Thymus (tissue), 14 donors: ENCODE data around the gene KRTAP21-3. TPM values are rescaled to one million over a fixed set of nuclear protein-coding genes. Genes with fewer than 3 reads are reported as not detected.
"Not testable (repeated sequence)": the region's sequence is repeated elsewhere in the genome, so short reads cannot be mapped to it uniquely, and the experiment has no call there.

Experiments used
- DNase-seq, 9 donors: peaks; one replicate each; pipeline ENCODE4 v3.0.0-alpha.2; 2013; ENCODE audit warnings: low spot score in 9 of 9, low read depth in 6 of 9, missing footprints in 1 of 9
- H3K27ac ChIP-seq, 2 donors: one replicate each; pipeline ENCODE4 v1.5.1; 2013; ENCODE audit warnings: control low read depth in 1 of 2, low read depth in 1 of 2, low read length in 1 of 2, mild to moderate bottlenecking in 1 of 2, moderate library complexity in 1 of 2
- H3K27me3 ChIP-seq, 2 donors: one replicate each; pipeline ENCODE4 v1.5.1; 2013; ENCODE audit warnings: low read length in 1 of 2; ENCODE audit not compliant: control insufficient read depth in 2 of 2, insufficient read depth in 1 of 2
- H3K36me3 ChIP-seq, 2 donors: one replicate each; pipeline ENCODE4 v1.5.1; 2013; ENCODE audit warnings: low read length in 1 of 2, mild to moderate bottlenecking in 1 of 2, moderate library complexity in 1 of 2; ENCODE audit not compliant: control insufficient read depth in 2 of 2, insufficient read depth in 2 of 2
- H3K4me1 ChIP-seq, 2 donors: one replicate each; pipeline ENCODE4 v1.5.1; 2013; ENCODE audit warnings: low read length in 2 of 2; ENCODE audit not compliant: control insufficient read depth in 2 of 2, insufficient read depth in 2 of 2
- H3K4me3 ChIP-seq, 2 donors: one replicate each; pipeline ENCODE4 v1.5.1; 2013; ENCODE audit warnings: low read length in 2 of 2, control low read depth in 1 of 2, mild to moderate bottlenecking in 1 of 2
- H3K9me3 ChIP-seq, 2 donors: one replicate each; pipeline ENCODE4 v1.5.1; 2013; ENCODE audit warnings: low read length in 1 of 2, mild to moderate bottlenecking in 1 of 2; ENCODE audit not compliant: control insufficient read depth in 2 of 2, insufficient read depth in 1 of 2
- WGBS: extraction: QIAGEN DNeasy Blood & Tissue Kit; methylation state at CpG from one replicate; pipeline ENCODE4 v1.1.7; 2013; 5-methylcytosine and 5-hydroxymethylcytosine counted together
- long read RNA-seq, 10 donors: transcript quantifications; one replicate each; lab custom pipeline, GENCODE V29; 2026
- polyA plus RNA-seq: library from polyadenylated mRNA; stranded (reverse); fragments of 200-250 nt; gene quantifications from one replicate; pipeline ENCODE4 v1.2.3, GENCODE V29; 2013
- total RNA-seq: library from RNA; stranded (reverse); fragments of 120-200 nt; gene quantifications from one replicate; pipeline ENCODE4 v1.2.4, GENCODE V29; 2013
- donor health status: healthy.

Gene KRTAP21-3
- not detected for total RNA-seq
- polyA plus RNA-seq, result not detected
- long read RNA-seq, donor 1, result 0 reads
- long read RNA-seq, donor 2, result 0 reads
- long read RNA-seq, donor 3, result 0 reads
- long read RNA-seq, donor 4, result 0 reads
- long read RNA-seq, donor 5, result 0 reads
- long read RNA-seq, donor 6, result 0 reads
- long read RNA-seq, donor 7, result 0 reads
- long read RNA-seq, donor 8, result 0 reads
- long read RNA-seq, donor 9, result 0 reads
- long read RNA-seq, donor 10, result 0 reads

- WGBS, result 93% methylated on average over 3 of the region's 3 CpGs
- no peaks in the 10 kb centered on the region for H3K9me3 ChIP-seq
- no peak within 1 kb of the TSS for H3K4me3 ChIP-seq
- DNase-seq, result no peak
- H3K27ac ChIP-seq, result no peak within 1 kb of the TSS
- no peaks in the 10 kb centered on the region for H3K4me1 ChIP-seq
- no peaks in the 10 kb centered on the region for H3K36me3 ChIP-seq
- no peaks in the 10 kb centered on the region for H3K27me3 ChIP-seq
Measured at GRCh38 chr21:30718239-30718909, at the start of gene KRTAP21-3. Gene KRTAP21-3, minus strand, starts transcription at chr21:30718777. Its CDS starts 18 bp downstream, at chr21:30718759.

- 92% methylated on average over 2 of the region's 2 CpGs for WGBS
Measured at GRCh38 chr21:30760776-30761175, 42.2 kb upstream of the KRTAP21-3 start.

DNA sequence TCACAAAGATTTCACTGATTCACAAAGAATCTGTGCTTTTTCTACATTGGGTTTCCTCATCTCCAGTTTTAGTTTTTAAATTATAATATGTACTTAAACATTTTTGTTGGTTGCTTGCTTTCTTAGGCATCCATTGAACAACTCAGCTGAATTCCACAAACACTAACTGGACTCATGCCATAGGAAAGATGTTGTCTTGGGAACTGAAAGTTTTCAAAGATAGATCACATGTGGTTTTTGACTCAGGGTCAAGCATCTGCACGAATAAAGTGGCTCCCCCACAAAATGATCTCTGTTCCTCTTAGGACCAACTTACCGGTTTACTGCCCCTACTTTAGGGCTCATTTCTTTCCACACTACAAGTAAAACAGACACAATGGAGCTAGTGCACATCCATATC, 39.7 kb upstream of the KRTAP21-3 start:
- Histone ChIP-seq H3K4me3 (no peak overlapping the region), H3K27ac (no peak overlapping the region), H3K36me3 (no peaks in the 10 kb centered on the region), H3K9me3 (no peaks in the 10 kb centered on the region), H3K27me3 (no peaks in the 10 kb centered on the region), H3K4me1 (no peaks in the 10 kb centered on the region)
- WGBS, result 85% methylated on average over 2 of the region's 2 CpGs
- no peak for DNase-seq

More at GRCh38 chr21:30760776-30761175, 42.2 kb upstream of the KRTAP21-3 start:
- no peak for DNase-seq
- Histone ChIP-seq H3K27me3 (no peaks in the 10 kb centered on the region), H3K27ac (no peak overlapping the region), H3K4me3 (no peak overlapping the region), H3K4me1 (no peaks in the 10 kb centered on the region), H3K9me3 (no peaks in the 10 kb centered on the region), H3K36me3 (no peaks in the 10 kb centered on the region)

- not testable (repeated sequence) for H3K4me1 ChIP-seq, H3K27ac ChIP-seq, H3K27me3 ChIP-seq, H3K4me3 ChIP-seq, DNase-seq, H3K9me3 ChIP-seq, H3K36me3 ChIP-seq
- 95% methylated on average over 2 of the region's 2 CpGs for WGBS
Measured at GRCh38 chr21:30755328-30755727, 36.8 kb upstream of the KRTAP21-3 start, which contains the start of gene KRTAP21-1. Gene KRTAP21-1, minus strand, starts transcription at chr21:30755428. Its CDS starts 50 bp downstream, at chr21:30755378.

DNA sequence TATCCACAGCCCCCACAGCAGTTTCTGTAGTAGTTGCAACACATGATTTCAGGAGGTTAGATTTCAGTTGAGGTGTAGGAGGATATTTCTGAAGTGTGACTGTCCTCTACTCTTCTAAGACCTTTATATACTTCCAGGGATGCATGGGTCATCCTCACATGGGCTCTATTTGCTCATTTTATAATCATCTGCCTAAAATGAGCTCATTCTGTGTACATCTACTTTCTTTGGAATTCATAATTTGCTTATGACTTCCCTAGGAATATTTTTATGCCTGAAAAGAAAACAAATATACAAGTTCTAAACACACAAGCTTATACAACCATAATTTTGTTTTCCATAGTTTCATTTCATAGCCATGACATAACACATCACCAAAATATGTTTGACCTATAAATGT, 28.6 kb upstream of the KRTAP21-3 start, which contains the start of gene KRTAP21-2:
TSS of gene KRTAP21-2 (minus strand) at position 101 of the 400 bp plus-strand sequence. CDS start at position 44, 57 bp downstream.
- Histone ChIP-seq H3K36me3 (no peaks in the 10 kb centered on the region), H3K9me3 (no peaks in the 10 kb centered on the region), H3K27me3 (no peaks in the 10 kb centered on the region), H3K4me3 (no peak within 1 kb of the TSS), H3K4me1 (no peaks in the 10 kb centered on the region), H3K27ac (no peak within 1 kb of the TSS)
- DNase-seq, result no peak

GRCh38 chr21:30740462-30740861, 21.9 kb upstream of the KRTAP21-3 start:
- no peak for DNase-seq
- Histone ChIP-seq H3K27ac (no peak overlapping the region), H3K36me3 (no peaks in the 10 kb centered on the region), H3K9me3 (peaks cover 0 to 6% of the 10 kb centered on the region in 2 donors), H3K4me3 (no peak overlapping the region), H3K27me3 (no peaks in the 10 kb centered on the region), H3K4me1 (no peaks in the 10 kb centered on the region)
- 97% methylated on average over 2 of the region's 2 CpGs for whole genome bisulfite sequencing

GRCh38 chr21:30733026-30733425, 14.4 kb upstream of the KRTAP21-3 start:
- Histone ChIP-seq H3K4me1 (no peaks in the 10 kb centered on the region), H3K27me3 (no peaks in the 10 kb centered on the region), H3K4me3 (no peak overlapping the region), H3K9me3 (no peaks in the 10 kb centered on the region), H3K36me3 (no peaks in the 10 kb centered on the region), H3K27ac (no peak overlapping the region)
- DNase-seq, result no peak
- WGBS, result 92% methylated on average over 1 of the region's 1 CpG

- Histone ChIP-seq H3K27ac (no peak overlapping the region), H3K9me3 (no peaks in the 10 kb centered on the region), H3K36me3 (no peaks in the 10 kb centered on the region), H3K27me3 (no peaks in the 10 kb centered on the region), H3K4me3 (no peak overlapping the region), H3K4me1 (no peaks in the 10 kb centered on the region)
- 85% methylated on average over 1 of the region's 1 CpG for WGBS
- DNase-seq, result no peak
Measured at GRCh38 chr21:30726726-30727125, 8.1 kb upstream of the KRTAP21-3 start.

DNA sequence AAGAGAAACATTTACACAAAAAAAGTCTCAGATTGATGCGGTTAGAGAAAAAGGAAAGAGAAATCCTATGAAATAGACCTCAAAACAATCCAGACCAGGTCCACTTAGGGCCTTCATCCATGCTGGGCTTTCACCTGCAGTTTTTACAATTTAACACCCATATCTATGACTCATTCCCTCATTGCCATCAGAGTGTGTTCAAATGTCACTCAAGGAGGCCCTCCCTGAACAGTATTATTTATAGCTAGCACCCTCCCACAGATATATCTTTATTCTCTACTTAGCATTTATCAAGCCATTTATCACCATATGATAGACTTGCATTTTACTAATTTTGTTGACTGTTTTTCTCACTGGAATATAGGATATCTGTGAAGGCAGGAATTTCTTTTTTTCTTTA, 824 bp upstream of the KRTAP21-3 start:
- Histone ChIP-seq H3K4me1 (no peaks in the 10 kb centered on the region), H3K4me3 (no peak overlapping the region), H3K9me3 (no peaks in the 10 kb centered on the region), H3K27me3 (no peaks in the 10 kb centered on the region), H3K36me3 (no peaks in the 10 kb centered on the region), H3K27ac (no peak overlapping the region)
- DNase-seq, result no peak
- 95% methylated on average over 1 of the region's 1 CpG for WGBS
